GM13977 (cell line): ENCODE results near the gene PPP2R3A.
"Not testable (repeated sequence)": the region's sequence is repeated elsewhere in the genome, so short reads cannot be mapped to it uniquely, and the experiment has no call there.

Experiments
- DNase-seq: peaks from one replicate; pipeline ENCODE4 v3.0.0; 2012; ENCODE audit warnings: low spot score
- in situ Hi-C: fragments of 300-500 bp; cut with MboI; formaldehyde crosslinking; loops from one replicate; pipeline ENCODE4 v1.12.0; 2022; ENCODE audit warnings: low sequenced_read_pairs, low pct_unique_long_range_greater_than_20kb, mixed read lengths, inconsistent platforms; ENCODE audit not compliant: unreplicated experiment
- TF ChIP-seq, protein P1 (sequence below): IDR thresholded peaks from 2 replicates; pipeline ENCODE4 v1.5.1; 2012; ENCODE audit warnings: mild to moderate bottlenecking, control low read depth; ENCODE audit not compliant: insufficient read depth; ENCODE audit errors: extremely low read depth, missing control alignments

The PPP2R3A gene

DNA sequence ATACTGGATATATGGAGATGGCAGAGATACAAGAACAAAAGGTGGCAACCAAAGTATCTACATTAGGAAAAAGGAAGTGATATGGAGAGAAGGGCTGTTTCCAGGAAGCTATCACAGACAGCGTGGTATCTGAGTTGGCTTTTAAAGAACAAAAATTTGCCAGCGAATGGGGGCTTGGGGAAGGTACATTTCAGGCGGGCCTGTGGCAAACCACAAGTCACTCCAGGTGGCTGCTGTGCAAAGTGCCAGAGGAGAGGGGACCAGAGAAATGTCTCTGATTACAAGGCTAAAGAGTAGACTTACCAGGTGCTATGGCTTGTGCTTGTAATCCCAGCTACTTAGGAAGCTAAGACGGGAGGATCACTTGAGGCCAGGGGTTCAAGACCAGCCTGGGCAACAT lies 139.5 kb downstream of the PPP2R3A start:
- in situ Hi-C loops, result no loop called here
- TF ChIP-seq, protein P1, sequence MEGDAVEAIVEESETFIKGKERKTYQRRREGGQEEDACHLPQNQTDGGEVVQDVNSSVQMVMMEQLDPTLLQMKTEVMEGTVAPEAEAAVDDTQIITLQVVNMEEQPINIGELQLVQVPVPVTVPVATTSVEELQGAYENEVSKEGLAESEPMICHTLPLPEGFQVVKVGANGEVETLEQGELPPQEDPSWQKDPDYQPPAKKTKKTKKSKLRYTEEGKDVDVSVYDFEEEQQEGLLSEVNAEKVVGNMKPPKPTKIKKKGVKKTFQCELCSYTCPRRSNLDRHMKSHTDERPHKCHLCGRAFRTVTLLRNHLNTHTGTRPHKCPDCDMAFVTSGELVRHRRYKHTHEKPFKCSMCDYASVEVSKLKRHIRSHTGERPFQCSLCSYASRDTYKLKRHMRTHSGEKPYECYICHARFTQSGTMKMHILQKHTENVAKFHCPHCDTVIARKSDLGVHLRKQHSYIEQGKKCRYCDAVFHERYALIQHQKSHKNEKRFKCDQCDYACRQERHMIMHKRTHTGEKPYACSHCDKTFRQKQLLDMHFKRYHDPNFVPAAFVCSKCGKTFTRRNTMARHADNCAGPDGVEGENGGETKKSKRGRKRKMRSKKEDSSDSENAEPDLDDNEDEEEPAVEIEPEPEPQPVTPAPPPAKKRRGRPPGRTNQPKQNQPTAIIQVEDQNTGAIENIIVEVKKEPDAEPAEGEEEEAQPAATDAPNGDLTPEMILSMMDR, result no peak
- DNase-seq, result no peak

DNA sequence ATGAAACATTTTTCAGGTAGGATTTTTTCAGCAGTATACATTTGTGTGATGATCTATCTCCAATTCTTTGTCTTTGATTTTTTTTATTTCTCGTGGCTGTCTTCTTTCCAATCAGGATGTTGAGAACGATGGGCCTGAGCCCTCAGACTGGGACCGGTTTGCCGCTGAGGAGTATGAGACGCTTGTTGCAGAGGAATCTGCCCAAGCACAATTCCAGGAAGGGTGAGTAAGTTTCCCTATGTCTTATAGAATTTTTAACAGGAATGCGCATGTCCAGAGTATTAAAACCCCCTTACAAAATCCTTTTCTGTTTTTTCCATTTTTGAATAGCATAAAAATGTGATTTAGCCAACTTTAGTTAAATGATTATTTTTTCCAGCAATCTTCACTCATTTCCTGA lies 140.6 kb downstream of the PPP2R3A start:
- in situ Hi-C loops, result no loop called here
- DNase-seq, result no peak
- TF ChIP-seq, protein P1, result no peak

DNA sequence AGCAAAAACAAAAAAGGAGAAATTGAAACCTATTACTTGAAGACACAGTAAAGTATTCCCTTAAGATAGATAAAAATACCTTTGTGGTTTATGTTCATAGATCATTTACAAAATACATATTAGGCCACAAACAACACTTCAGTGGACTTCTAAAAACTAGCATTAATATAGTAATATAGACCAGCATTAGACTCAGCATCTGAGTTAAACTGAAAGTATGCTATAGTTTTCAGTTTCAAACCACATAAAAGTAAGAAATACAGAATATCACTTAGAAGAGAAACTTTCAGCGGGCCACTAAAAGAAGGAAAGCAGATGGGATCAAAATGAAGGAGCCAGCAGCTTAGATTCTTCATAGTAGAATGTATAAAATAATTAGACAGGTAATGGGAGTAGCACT lies 144.0 kb downstream of the PPP2R3A start:
- TF ChIP-seq, protein P1, result no peak
- DNase-seq, result peak; percentile 45

DNA sequence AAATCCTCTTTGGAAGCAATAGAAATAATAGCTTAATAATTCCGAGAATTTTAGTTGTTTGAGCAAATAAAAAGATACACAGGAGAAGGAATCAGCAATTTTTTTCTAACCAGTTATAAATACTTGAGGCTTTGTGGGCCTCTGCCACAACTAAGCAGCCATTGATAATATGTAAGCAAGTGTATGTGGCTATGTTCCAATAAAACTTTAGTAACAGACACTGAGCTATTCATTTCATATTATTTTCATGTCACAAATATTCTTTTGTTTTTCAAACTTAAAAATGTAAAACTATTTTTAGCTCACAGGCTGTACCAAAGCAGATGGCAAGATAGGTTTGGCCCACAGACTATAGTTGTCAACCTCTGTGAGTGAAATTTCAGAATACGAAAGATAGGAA lies 145.0 kb downstream of the PPP2R3A start:
- TF ChIP-seq, protein P1, result no peak
- no peak for DNase-seq
- in situ Hi-C loops, result no loop called here

More for the DNA sequence above, 144.0 kb downstream of the PPP2R3A start:
- in situ Hi-C loops, result no loop called here

DNA sequence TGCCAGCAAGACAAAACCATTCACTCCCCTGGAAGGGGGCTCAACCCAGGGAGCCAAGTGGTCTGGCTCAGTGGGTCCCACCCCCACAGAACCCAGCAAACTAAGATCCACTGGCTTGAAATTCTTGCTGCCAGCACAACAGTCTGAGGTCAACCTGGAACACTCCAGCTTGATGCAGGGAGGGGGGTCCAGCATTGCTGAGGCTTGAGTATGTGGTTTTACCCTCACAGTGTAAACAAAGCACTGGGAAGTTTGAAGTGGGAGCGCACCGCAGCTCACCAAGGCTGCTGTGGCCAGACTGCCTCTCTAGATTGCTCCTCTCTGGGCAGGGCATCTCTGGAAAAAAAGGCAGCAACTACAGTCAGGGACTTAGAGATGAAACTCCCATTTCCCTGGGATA lies 148.9 kb downstream of the PPP2R3A start:
- no peak for DNase-seq
- in situ Hi-C loops, result no loop called here

DNA sequence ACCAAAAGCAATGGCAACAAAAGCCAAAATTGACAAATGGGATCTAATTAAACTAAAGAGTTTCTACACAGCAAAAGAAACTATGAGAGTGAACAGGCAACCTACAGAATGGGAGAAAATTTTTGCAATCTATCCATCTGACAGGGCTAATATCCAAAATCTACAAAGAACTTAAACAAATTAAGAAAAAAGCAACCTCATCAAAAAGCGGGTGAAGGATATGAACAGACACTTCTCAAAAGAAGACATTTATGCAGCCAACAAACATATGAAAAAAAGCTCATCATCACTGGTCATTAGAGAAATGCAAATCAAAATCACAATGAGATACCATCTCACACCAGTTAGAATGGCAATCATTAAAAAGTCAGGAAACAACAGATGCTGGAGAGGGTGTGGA lies 153.8 kb downstream of the PPP2R3A start:
- in situ Hi-C loops, DNase-seq: not testable (repeated sequence)

More for the DNA sequence above, 148.9 kb downstream of the PPP2R3A start:
- TF ChIP-seq, protein P1, result no peak

DNA sequence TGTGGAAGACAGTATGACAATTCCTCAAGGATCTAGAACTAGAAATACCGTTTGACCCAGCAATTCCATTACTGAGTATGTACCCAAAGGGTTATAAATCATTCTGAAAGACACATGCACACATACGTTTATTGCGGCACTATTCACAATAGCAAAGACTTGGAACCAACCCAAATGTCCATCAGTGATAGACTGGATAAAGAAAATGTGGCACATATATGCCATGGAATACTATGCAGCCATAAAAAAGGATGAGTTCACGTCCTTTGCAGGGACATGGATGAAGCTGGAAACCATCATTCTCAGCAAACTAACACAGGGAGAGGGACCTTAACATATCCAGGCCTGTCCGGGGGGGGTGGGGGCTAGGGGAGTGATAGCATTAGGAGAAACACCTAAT lies 154.3 kb downstream of the PPP2R3A start:
- DNase-seq, in situ Hi-C loops: not testable (repeated sequence)
